IPS DF 4.7 (cell line): ENCODE data around the gene LBR.

Source experiments
- DNase-seq: peaks from one replicate; pipeline ENCODE4 v3.0.0-alpha.2; 2013; ENCODE audit warnings: low spot score; ENCODE audit errors: extremely low read depth

LBR gene

GRCh38 chr1:225464851-225465792 is 37.3 kb upstream of the LBR start:
- no peak for DNase-seq

GRCh38 chr1:225462714-225463574 is 35.1 kb upstream of the LBR start:
- no peak for DNase-seq

GRCh38 chr1:225462429-225462713 is 34.5 kb upstream of the LBR start:
- no peak for DNase-seq

- DNase-seq = no peak
Measured at GRCh38 chr1:225461533-225462428, 33.9 kb upstream of the LBR start.

- no peak for DNase-seq
Measured at GRCh38 chr1:225460737-225461532, 33.1 kb upstream of the LBR start.

- no peak for DNase-seq
Measured at GRCh38 chr1:225460021-225460736, 32.3 kb upstream of the LBR start.

GRCh38 chr1:225458222-225458631 is 30.4 kb upstream of the LBR start:
- DNase-seq = no peak

GRCh38 chr1:225454733-225455132 is 26.9 kb upstream of the LBR start:
- DNase-seq = no peak

- DNase-seq = no peak
Measured at GRCh38 chr1:225453797-225454648, 26.2 kb upstream of the LBR start.

GRCh38 chr1:225451840-225452515 is 24.1 kb upstream of the LBR start:
- no peak for DNase-seq

GRCh38 chr1:225451340-225451739 is 23.5 kb upstream of the LBR start:
- DNase-seq = no peak

- no peak for DNase-seq
Measured at GRCh38 chr1:225450491-225451191, 22.8 kb upstream of the LBR start.

GRCh38 chr1:225449774-225450173 is 21.9 kb upstream of the LBR start:
- DNase-seq = no peak

- no peak for DNase-seq
Measured at GRCh38 chr1:225449261-225449660, 21.4 kb upstream of the LBR start.

GRCh38 chr1:225448146-225448805 is 20.4 kb upstream of the LBR start:
- no peak for DNase-seq

GRCh38 chr1:225447650-225448089 is 19.8 kb upstream of the LBR start:
- no peak for DNase-seq

GRCh38 chr1:225446981-225447615 is 19.3 kb upstream of the LBR start:
- no peak for DNase-seq
